Right atrium auricular region (tissue), 2 donors: ENCODE data around the gene RSU1. TPM values are rescaled to one million over a fixed set of nuclear protein-coding genes. Genes with fewer than 3 reads are reported as not detected.

ENCODE experiments used
- DNase-seq: peaks from one replicate; pipeline ENCODE4 v3.0.0-alpha.2; 2019; ENCODE audit warnings: low spot score
- H3K27ac ChIP-seq, 2 donors: fragments of 200-600 bp; sonication (generic); 1 replicate in 1 of 2; 2 replicates in 1 of 2; pipeline ENCODE4 v1.5.1; 2016 to 2019
- H3K27me3 ChIP-seq, 2 donors: fragments of 200-600 bp; sonication (generic); one replicate each; pipeline versions ENCODE4 v1.5.1 to v1.6.0; 2017 to 2019
- H3K36me3 ChIP-seq: fragments of 200-600 bp; sonication (generic); one replicate; pipeline ENCODE4 v1.5.1; 2016
- H3K4me1 ChIP-seq, 2 donors: fragments of 200-600 bp; sonication (generic); one replicate each; pipeline versions ENCODE4 v1.5.1 to v1.6.0; 2017 to 2019
- H3K4me3 ChIP-seq, 2 donors: fragments of 200-600 bp; sonication (generic); 1 replicate in 1 of 2; 2 replicates in 1 of 2; pipeline ENCODE4 v1.5.1; 2017 to 2019; ENCODE audit warnings: mild to moderate bottlenecking in 1 of 2, moderate library complexity in 1 of 2
- H3K9me3 ChIP-seq, 2 donors: fragments of 200-600 bp; sonication (generic); one replicate each; pipeline ENCODE4 v1.5.1; 2019
- total RNA-seq, 2 donors: library from RNA; depleted of rRNA; stranded (reverse); fragments of >200 nt; gene quantifications; one replicate each; pipeline ENCODE4 v1.1.0, GENCODE V29; 2016
- TF ChIP-seq, protein P1 (sequence below), 2 donors: fragments of 200-600 bp; sonication (generic); IDR thresholded peaks; one replicate each; pipeline ENCODE4 v1.5.1; 2019; ENCODE audit warnings: antibody characterized with exemption in 2 of 2

RSU1 gene
- total RNA-seq, 2 donors from 2014 or later = 40.3 to 45.4 TPM

DNA sequence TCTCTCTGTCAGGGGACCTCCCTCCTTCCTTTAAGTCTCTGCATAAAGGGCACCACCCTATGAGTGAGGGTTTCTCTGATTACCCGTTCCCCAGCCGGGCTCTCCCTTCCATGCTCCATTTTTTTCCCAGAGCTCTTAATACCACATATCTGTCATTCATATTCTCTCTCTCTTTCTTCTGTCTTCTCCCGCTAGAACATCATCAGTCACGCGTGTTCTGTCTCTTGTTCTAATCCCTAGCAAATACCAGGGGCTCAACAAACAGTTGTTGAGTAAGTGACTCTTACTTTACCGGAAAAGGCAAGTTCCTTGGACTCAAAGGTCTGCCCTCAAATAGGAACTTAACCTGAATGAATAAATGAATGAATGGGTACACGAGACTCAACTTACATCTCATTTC is 68.5 kb downstream of the RSU1 start:
- Histone ChIP-seq H3K4me1 (no peaks in the 10 kb centered on the region), H3K27me3 (no peaks in the 10 kb centered on the region), H3K9me3 (no peaks in the 10 kb centered on the region), H3K4me3 (no peak overlapping the region), H3K36me3 (peaks cover 23% of the 10 kb centered on the region), H3K27ac (no peak overlapping the region)
- TF ChIP-seq, protein P1, sequence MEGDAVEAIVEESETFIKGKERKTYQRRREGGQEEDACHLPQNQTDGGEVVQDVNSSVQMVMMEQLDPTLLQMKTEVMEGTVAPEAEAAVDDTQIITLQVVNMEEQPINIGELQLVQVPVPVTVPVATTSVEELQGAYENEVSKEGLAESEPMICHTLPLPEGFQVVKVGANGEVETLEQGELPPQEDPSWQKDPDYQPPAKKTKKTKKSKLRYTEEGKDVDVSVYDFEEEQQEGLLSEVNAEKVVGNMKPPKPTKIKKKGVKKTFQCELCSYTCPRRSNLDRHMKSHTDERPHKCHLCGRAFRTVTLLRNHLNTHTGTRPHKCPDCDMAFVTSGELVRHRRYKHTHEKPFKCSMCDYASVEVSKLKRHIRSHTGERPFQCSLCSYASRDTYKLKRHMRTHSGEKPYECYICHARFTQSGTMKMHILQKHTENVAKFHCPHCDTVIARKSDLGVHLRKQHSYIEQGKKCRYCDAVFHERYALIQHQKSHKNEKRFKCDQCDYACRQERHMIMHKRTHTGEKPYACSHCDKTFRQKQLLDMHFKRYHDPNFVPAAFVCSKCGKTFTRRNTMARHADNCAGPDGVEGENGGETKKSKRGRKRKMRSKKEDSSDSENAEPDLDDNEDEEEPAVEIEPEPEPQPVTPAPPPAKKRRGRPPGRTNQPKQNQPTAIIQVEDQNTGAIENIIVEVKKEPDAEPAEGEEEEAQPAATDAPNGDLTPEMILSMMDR (IDR thresholded peaks at IDR 0.05) = no peak
- DNase-seq = no peak

DNA sequence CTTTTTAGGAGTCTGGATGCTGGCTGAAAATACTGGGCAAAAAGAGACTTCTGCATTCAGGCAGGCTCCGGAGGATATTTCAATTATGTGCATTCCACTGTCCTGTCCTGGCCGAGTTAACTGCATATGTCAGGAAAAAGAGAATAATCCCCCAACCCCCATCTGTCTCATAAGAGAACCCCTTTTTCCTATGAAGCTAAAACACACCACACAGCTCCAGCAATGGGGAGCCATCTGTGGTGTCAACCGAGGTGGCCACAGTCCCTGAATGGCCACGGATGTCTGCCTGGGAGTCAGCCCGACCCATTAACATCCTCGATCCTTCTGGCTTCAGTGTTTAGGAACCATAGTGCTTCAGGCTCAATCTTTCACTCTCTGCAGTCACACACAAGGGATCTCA is 70.4 kb downstream of the RSU1 start:
- Histone ChIP-seq H3K4me1 (no peaks in the 10 kb centered on the region), H3K4me3 (no peak overlapping the region), H3K36me3 (peaks cover 14% of the 10 kb centered on the region), H3K9me3 (no peaks in the 10 kb centered on the region), H3K27me3 (no peaks in the 10 kb centered on the region), H3K27ac (no peak overlapping the region)
- DNase-seq = no peak
- TF ChIP-seq, protein P1 (IDR thresholded peaks at IDR 0.05) = no peak

DNA sequence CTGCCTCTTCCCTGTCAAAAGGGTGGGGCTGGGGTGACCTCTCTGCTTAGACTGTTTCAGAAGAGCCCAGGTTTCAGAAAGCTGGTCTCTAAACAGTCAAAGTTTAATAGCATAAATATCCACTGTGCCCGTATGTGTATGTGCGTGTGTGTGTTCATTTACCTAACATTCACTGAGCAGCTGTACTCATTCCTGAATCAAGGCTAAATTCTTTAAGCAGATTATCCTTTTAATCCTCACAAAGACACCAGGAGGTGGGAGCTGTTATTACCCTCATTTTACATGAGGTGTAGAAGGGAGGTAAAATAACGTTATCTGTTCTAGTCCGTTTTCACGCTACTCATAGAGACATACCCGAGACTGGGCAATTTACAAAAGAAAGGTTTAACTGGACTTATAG is 72.2 kb downstream of the RSU1 start:
- Histone ChIP-seq H3K4me3 (no peak overlapping the region), H3K27me3 (no peaks in the 10 kb centered on the region), H3K36me3 (no peaks in the 10 kb centered on the region), H3K4me1 (no peaks in the 10 kb centered on the region), H3K9me3 (peaks cover 0 to 6% of the 10 kb centered on the region in 2 donors), H3K27ac (no peak overlapping the region)
- DNase-seq = no peak
- TF ChIP-seq, protein P1 (IDR thresholded peaks at IDR 0.05) = no peak

DNA sequence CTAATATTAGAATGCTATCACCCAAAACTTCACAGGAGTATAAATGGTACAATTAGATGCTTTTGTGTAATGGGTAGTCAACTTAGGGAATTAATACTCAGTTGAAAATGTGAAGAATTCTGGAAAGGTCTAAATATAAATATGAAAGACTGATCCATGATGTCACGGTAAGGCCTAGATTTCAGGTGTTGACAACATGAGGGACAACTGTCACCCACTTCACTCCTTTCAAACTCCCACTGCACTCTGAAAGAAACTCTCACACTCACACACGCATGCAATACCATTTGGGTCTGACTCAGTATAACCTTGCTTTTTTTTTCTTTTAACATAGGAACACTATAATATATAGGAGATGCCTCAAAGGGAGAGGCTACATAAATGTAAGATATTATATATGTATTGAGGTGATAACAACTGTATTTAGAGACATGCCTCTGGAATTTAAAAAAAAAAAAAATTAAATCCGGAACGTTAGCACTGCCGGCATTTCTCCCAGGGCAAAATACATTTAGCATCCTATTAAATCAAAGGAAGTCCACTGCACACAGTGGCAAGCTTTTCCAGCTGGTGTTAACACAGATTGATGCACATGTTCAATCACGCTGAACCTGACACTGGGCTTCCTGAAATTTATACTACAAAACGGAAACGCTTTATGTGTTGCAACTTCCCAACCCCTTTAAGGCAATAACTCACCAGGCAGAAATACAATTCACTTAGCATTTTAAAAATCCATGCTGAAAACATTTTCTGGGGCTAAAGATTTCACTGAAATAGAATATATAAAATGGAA is 74.9 kb downstream of the RSU1 start:
- H3K27ac ChIP-seq = no peak overlapping the region
- H3K36me3 ChIP-seq = peaks cover 9% of the 10 kb centered on the region
- H3K4me1 ChIP-seq = no peaks in the 10 kb centered on the region
- H3K27me3 ChIP-seq = no peaks in the 10 kb centered on the region
- peaks cover 0 to 7% of the 10 kb centered on the region in 2 donors for H3K9me3 ChIP-seq
- TF ChIP-seq, protein P1 (IDR thresholded peaks at IDR 0.05) = no peak
- H3K4me3 ChIP-seq = no peak overlapping the region
- no peak for DNase-seq

DNA sequence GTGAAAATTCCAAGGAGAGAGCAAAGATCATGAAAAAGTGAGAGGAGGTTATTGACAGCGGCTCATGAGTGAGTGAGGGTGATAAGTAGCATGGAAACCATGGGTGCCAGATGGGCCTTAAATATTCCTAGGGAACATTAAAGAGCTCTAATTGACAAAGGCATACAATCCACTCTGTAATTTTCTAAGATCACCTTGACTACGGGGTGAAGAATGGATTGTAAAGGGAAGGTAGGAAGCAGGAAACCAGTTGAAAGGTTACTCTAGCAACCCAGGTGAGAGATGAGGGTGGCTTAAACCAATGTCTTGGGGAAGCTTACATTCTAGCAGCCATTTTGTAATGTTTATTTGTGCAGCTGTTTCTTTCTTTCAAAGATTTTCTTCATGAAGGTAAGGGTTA is 75.7 kb downstream of the RSU1 start:
- Histone ChIP-seq H3K4me1 (no peaks in the 10 kb centered on the region), H3K27ac (no peak overlapping the region), H3K36me3 (peaks cover 9% of the 10 kb centered on the region), H3K9me3 (peaks cover 0 to 15% of the 10 kb centered on the region in 2 donors), H3K27me3 (no peaks in the 10 kb centered on the region), H3K4me3 (no peak overlapping the region)
- TF ChIP-seq, protein P1 (IDR thresholded peaks at IDR 0.05) = no peak
- no peak for DNase-seq

DNA sequence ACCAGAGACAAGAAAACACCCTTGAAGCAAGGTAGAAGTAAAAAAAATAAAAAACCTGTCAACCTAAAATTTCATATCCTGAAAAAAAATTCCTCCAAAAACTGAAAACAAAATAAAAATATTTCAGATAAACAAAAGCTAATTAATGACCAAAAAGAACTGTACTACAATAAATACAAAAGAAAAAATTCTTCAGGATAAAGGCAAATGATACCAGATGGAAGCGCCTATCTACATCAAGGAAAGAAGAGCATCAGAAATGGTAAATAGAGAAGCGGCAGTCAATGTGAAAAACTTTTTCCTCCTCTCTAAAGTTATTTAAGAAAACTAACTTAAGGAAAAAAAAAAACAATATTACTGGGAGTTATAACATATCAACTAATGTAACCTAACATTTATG is 79.8 kb downstream of the RSU1 start:
- DNase-seq = no peak
- Histone ChIP-seq H3K4me1 (no peaks in the 10 kb centered on the region), H3K36me3 (peaks cover 9% of the 10 kb centered on the region), H3K9me3 (peaks cover 0 to 20% of the 10 kb centered on the region in 2 donors), H3K4me3 (no peak overlapping the region), H3K27ac (no peak overlapping the region), H3K27me3 (no peaks in the 10 kb centered on the region)
- TF ChIP-seq, protein P1 (IDR thresholded peaks at IDR 0.05) = no peak
